DMS114 treated with DMSO at 0.1 percent for 48 hours (cell line): ENCODE results near the gene PITPNC1.
"Not testable (repeated sequence)": the region's sequence is repeated elsewhere in the genome, so short reads cannot be mapped to it uniquely, and the experiment has no call there.

Experiments
- DNase-seq: peaks from one replicate; lab custom pipeline; 2025; ENCODE audit not compliant: unreplicated experiment; lab: John Stamatoyannopoulos, UW

Gene PITPNC1

DNA sequence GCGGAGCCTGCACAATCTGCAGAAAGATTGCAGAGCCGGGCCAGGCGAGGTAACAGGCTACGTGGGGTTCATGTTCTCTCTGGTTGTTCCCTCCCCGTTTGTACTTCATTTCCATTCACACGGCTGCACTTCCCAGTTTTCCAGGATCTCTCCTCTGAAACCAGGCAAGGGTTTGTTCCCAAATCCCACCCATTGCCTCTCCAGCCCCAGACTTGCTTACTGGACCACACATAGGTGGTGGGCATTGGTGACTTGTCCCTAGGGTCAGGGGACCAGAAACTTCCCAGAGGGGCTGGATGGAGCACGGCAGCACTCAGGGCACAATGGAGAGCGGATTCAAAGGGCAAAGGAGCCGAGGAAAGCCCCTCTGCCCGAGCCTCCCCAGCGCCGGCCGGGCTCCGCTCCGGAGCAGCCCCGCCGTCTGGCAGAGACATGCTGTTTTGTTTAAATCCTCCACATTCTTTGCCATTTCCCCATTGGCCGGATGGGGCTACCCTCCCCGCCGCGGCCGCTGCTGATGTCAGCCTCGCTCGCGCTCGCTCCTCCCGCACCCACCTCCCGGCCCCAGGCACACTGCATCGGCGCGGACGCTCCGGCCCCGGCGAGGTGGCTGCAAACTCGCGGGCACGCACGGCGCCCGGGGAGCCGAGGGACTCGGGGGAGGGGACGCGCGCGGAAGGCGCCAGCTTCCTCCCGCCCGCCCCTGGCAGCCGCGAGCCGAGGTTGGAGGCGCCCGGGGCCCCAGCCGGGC lies at the start of gene PITPNC1:
Gene PITPNC1 (plus strand): TSS at position 545 of the 751 bp plus-strand sequence.
- DNase-seq: peak; percentile 78

GRCh38 chr17:67328026-67328425 lies 49.1 kb upstream of the PITPNC1 start:
- DNase-seq: no peak

GRCh38 chr17:67331381-67332161 lies 45.5 kb upstream of the PITPNC1 start:
- not testable (repeated sequence) for DNase-seq

- DNase-seq: not testable (repeated sequence)
These were observed 44.9 kb upstream of the PITPNC1 start for GRCh38 chr17:67332162-67332508.

DNA sequence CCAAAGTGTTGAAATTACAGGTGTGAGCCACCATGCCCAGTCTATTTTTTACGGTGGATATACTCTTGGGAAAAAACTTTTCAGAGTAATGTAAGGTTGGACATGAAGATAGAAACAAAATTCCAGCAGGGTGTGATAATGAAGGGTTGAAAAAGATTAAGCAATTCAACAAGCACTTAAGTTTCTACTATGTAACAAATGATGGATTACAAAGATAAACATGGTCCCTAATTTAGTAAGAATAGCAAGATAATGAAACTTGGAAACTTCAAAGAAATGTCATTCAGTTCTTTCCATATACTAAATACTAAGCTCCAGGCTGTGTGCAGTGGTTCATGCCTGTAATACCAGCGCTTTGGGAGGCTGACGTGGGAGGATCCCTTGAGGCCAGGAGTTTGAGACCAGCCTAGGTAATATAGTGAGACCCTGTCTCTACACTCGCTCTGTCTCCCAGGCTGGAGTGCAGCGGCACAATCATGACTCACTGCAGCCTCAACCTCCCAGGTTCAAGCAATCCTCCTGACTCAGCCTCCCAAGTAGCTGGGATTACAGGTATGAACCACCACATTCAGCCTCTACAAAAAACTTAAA lies 41.7 kb upstream of the PITPNC1 start:
- DNase-seq: no peak

GRCh38 chr17:67336859-67337258 lies 40.2 kb upstream of the PITPNC1 start:
- DNase-seq: no peak

DNA sequence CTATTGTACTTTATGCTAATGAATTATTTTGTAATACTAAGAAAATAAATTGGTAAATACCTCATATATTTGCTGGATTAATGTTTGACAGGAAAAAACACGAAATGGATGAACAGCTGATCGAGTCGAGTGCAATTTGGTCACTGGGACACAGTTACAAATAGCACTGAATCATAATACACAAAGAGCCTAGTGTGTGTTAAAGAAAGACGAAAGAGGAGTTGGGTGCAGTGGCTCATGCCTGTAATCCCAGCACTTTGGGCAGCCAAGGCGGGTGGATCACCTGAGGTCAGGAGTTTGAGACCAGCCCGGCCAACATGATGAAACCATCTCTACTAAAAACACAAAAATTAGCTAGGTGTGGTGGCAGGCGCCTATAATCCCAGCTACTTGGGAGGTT lies 38.7 kb upstream of the PITPNC1 start:
- not testable (repeated sequence) for DNase-seq

DNA sequence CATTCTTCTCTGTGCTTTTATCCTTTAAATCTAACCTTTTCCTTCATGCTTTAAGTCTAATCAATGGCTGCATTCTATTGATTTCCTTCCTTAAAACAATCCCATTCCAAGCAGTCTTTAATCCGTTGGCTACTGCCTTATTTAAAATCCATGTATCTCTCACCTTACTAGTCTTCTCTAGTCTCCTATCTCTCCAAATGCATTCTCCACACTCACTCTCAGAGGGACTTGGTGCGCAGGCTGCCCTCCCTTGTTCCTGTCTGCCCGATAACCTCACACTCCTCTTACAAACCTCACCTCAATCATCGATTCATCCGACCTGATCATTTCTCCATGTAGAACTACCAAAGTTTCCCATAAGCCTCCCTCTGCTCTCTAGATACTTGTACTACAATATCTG lies 33.8 kb upstream of the PITPNC1 start:
- no peak for DNase-seq

GRCh38 chr17:67347826-67348225 lies 29.3 kb upstream of the PITPNC1 start:
- DNase-seq: no peak

GRCh38 chr17:67349420-67349819 lies 27.7 kb upstream of the PITPNC1 start:
- no peak for DNase-seq

DNA sequence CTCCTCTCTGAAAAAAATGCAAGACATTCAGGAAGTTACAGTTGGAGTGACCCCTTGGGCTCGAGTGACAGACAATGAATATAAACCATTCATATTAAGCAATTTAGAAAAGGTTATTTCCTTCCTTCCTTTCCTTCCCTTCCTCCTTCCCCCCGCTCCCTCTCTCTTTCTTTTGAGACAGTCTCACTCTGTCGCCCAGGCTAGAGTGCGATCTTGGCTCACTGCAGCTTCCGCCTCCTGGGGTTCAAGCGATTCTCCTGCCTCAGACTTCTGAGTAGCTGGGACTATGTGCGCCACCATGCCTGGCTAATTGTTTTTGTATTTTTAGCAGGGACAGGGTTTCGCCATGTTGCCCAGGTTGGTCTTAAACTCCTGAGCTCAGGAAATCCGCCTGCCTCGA lies 23.9 kb upstream of the PITPNC1 start:
- DNase-seq: no peak

- DNase-seq: no peak
These were observed 23.0 kb upstream of the PITPNC1 start for GRCh38 chr17:67353929-67354574.

DNA sequence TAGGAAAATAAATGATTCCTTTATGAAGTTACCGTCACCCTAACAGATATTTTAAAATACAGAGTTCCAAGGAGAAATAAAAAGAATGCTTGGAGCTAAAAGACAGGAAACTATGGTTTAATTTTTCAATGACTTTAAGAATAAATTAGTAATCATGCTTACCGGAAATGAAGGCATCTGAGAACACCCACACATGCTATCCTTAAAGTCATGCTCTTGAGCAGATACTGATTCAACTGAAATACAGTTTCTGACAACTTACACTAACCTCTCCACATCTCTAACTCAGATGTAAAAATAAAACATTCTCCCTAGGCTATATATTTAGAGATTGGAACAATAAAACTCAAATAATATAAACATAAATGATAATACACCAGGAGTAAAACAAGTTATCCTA lies 18.5 kb upstream of the PITPNC1 start:
- no peak for DNase-seq

DNA sequence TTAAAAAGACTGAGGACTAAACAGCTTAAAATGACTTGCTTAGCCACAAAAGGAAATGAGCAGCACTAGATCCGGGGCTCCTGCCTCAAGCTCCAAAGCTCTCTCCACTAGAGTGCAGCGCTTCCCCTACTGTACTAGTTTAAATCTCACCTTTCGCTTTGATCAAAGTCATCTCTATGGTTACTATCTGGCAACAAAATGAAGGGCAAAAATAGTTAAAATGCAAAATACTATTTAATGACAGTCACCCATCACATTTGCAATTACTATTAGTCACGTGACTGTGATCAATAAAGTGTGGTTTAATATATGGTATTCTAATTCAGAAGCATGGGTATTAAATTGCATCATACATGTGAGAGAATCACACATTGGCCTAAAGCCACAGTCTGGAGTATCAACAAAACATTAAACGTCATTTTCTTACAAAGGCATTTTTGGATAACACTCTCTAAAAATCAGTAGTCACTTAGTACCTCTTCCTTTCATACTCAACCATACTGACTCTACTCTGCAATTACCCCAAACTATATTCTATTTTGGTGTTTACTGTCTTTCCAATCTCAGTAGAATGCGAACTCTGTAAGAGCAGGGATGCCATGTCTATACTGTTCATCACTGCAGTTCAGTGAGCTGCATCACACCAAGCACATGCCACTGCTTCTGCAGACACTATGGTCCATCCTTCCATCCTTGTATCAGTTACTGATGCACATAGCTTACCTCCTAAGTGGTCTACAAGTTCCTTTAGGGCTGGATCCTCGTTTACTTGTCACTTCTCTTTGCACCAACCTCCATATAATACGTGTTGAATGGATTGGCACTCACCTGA lies 16.9 kb upstream of the PITPNC1 start:
- DNase-seq: peak; percentile 38

- no peak for DNase-seq
These were observed 16.2 kb upstream of the PITPNC1 start for GRCh38 chr17:67360880-67361279.

DNA sequence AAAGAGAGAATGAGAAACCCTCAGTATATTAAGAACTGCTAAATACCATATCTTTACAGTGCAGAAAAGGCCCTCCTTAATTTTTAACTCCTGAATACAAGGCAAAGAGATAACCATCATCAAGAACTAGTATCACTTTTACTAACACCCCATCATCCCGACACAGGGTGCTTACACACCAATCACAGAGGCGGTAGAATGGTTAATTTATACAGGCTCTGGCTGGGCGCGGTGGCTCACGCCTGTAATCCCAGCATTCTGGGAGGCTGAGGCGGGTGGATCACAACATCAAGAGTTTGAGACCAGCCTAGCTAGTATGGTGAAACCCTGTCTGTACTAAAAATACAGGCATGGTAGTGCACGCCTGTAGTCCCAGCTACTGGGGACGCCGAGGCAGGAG lies 14.9 kb upstream of the PITPNC1 start:
- no peak for DNase-seq

GRCh38 chr17:67364847-67365737 lies 12.0 kb upstream of the PITPNC1 start:
- DNase-seq: no peak

- DNase-seq: no peak
These were observed 11.3 kb upstream of the PITPNC1 start for GRCh38 chr17:67365738-67366192.
